Esophagus muscularis mucosa (tissue), 4 donors: Measurements from ENCODE around the gene TRIM34.
"Not testable (repeated sequence)": the region's sequence is repeated elsewhere in the genome, so short reads cannot be mapped to it uniquely, and the experiment has no call there.

ENCODE experiments used
- CTCF ChIP-seq, 3 experiments: fragments of 200-600 bp in 2 of 3; fragments of 450-650 bp in 1 of 3; sonication (generic) in 2 of 3; IDR thresholded peaks; one replicate each; pipeline ENCODE4 v1.5.1; 2017 to 2019; ENCODE audit warnings: antibody characterized with exemption in 3 of 3, mild to moderate bottlenecking in 2 of 3, moderate library complexity in 1 of 3
- EP300 ChIP-seq: sonication (generic); formaldehyde crosslinking; IDR thresholded peaks from one replicate; pipeline ENCODE4 v1.6.1; 2017; ENCODE audit warnings: antibody characterized with exemption
- POLR2A ChIP-seq: fragments of 450-650 bp; IDR thresholded peaks from one replicate; pipeline ENCODE4 v1.6.1; 2017; ENCODE audit warnings: antibody characterized with exemption, moderate library complexity, mild to moderate bottlenecking, low read depth
- POLR2AphosphoS5 ChIP-seq, 2 donors: sonication (generic); formaldehyde crosslinking; IDR thresholded peaks; one replicate each; pipeline ENCODE4 v1.6.1; 2017; ENCODE audit warnings: antibody characterized with exemption in 2 of 2

DNA sequence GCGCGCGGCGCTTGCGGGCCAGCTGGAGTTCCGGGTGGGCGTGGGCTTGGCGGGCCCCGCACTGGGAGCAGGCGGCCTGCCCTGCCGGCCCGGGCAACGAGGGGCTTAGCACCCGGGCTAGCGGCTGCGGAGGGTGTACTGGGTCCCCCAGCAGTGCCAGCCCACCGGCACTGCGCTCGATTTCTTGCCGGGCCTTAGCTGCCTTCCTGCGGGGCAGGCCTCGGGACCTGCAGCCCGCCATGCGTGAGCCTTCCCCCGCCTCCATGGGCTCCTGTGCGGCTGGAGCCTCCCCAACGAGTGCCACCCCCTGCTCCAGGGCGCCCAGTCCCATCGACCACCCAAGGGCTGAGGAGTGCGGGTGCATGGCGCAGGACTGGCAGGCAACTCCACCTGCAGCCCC is 34.9 kb upstream of the TRIM34 start:
- not testable (repeated sequence) for TF ChIP-seq EP300; POLR2A; CTCF (IDR thresholded peaks at IDR 0.05); POLR2AphosphoS5 (IDR thresholded peaks at IDR 0.05)
